Keratinocyte (primary cell): ENCODE data around the gene LATS2. TPM values are rescaled to one million over a fixed set of nuclear protein-coding genes. Genes with fewer than 3 reads are reported as not detected.

Experiments
- DNase-seq: peaks from one replicate; pipeline ENCODE4 v3.0.0-alpha.2; 2011; ENCODE audit warnings: low read depth, missing footprints, low spot score
- FAIRE-seq: peaks from 2 replicates; lab custom pipeline; 2011; peaks lifted over from hg19 to GRCh38; lab: Jason Lieb, UNC
- H2AFZ ChIP-seq: 2 replicates; pipeline ENCODE4 v1.6.0; 2012; ENCODE audit warnings: low read length, control low read depth, inconsistent platforms; ENCODE audit not compliant: control insufficient read depth
- H3K27ac ChIP-seq: 2 replicates; pipeline ENCODE4 v1.5.1; 2011; ENCODE audit warnings: low read length; ENCODE audit not compliant: control insufficient read depth, insufficient read depth
- H3K27me3 ChIP-seq: 3 replicates; pipeline ENCODE4 v1.6.0; 2011; ENCODE audit warnings: low read length; ENCODE audit not compliant: control insufficient read depth, insufficient read depth; ENCODE audit errors: extremely low read depth
- H3K36me3 ChIP-seq, 2 experiments: 2 replicates in 1 of 2; 3 replicates in 1 of 2; pipeline ENCODE4 v1.5.1; 2011; ENCODE audit warnings: low read length in 2 of 2, mild to moderate bottlenecking in 1 of 2; ENCODE audit not compliant: control insufficient read depth in 2 of 2, insufficient read depth in 2 of 2; ENCODE audit errors: extremely low read depth in 1 of 2
- H3K4me1 ChIP-seq: 3 replicates; pipeline ENCODE4 v1.5.1; 2011; ENCODE audit warnings: low read length; ENCODE audit not compliant: control insufficient read depth, insufficient read depth; ENCODE audit errors: extremely low read depth
- H3K4me2 ChIP-seq: 3 replicates; pipeline ENCODE4 v1.6.0; 2011; ENCODE audit warnings: low read depth, low read length; ENCODE audit not compliant: control insufficient read depth, insufficient read depth; ENCODE audit errors: extremely low read depth
- H3K4me3 ChIP-seq, 3 experiments: fragments of 200-600 bp in 1 of 3; sonication (generic) in 1 of 3; 2 replicates in 2 of 3; 3 replicates in 1 of 3; pipeline ENCODE4 v1.5.1; 2011 to 2016; ENCODE audit warnings: low read length in 3 of 3, mild to moderate bottlenecking in 3 of 3, control low read depth in 2 of 3, inconsistent platforms in 1 of 3, low read depth in 1 of 3, mixed read lengths in 1 of 3, mixed run types in 1 of 3, moderate library complexity in 1 of 3; ENCODE audit not compliant: control insufficient read depth in 2 of 3, insufficient read depth in 2 of 3; ENCODE audit errors: extremely low read depth in 1 of 3
- H3K79me2 ChIP-seq: 2 replicates; pipeline ENCODE4 v1.6.0; 2012; ENCODE audit warnings: low read length; ENCODE audit not compliant: control insufficient read depth, insufficient read depth
- H3K9ac ChIP-seq: 3 replicates; pipeline ENCODE4 v1.6.0; 2011; ENCODE audit warnings: low read length; ENCODE audit not compliant: control insufficient read depth, insufficient read depth; ENCODE audit errors: extremely low read depth
- H3K9me1 ChIP-seq: 3 replicates; pipeline ENCODE4 v1.6.0; 2011; ENCODE audit warnings: low read length; ENCODE audit not compliant: control insufficient read depth, insufficient read depth; ENCODE audit errors: extremely low read depth
- H3K9me3 ChIP-seq: 2 replicates; pipeline ENCODE4 v1.5.1; 2012; ENCODE audit warnings: low read depth, low read length; ENCODE audit not compliant: control insufficient read depth
- H4K20me1 ChIP-seq: 3 replicates; pipeline ENCODE4 v1.6.0; 2011; ENCODE audit warnings: low read length; ENCODE audit not compliant: control insufficient read depth, insufficient read depth; ENCODE audit errors: extremely low read depth
- EZH2 ChIP-seq: IDR thresholded peaks from one replicate; pipeline ENCODE4 v1.6.1; 2012; ENCODE audit warnings: inconsistent platforms, mild to moderate bottlenecking, low read length, moderate library complexity
- dilution Hi-C: fragments of 300-500 bp; cut with MboI; formaldehyde crosslinking; loops from one replicate; pipeline ENCODE4 v1.7.0; 2020; ENCODE audit warnings: low sequenced_read_pairs; ENCODE audit not compliant: extremely low pct_ligation_motif_present
- polyA plus RNA-seq, 5 experiments: library from polyadenylated mRNA; depleted of rRNA in 3 of 5; stranded (reverse) in 3 of 5; stranded (forward) in 1 of 5; unstranded in 1 of 5; fragments of >200 nt; gene quantifications; 1 replicate in 1 of 5; 2 replicates in 3 of 5; 3 replicates in 1 of 5; pipeline versions ENCODE4 v1.2.1 to v1.2.3, GENCODE V29; 2011 to 2012; ENCODE audit warnings: missing spikeins in 2 of 5, low read depth in 1 of 5, low replicate concordance in 1 of 5
- TF ChIP-seq, protein P1 (sequence below), 3 experiments: IDR thresholded peaks in 1 of 3; conservative IDR thresholded peaks in 1 of 3; optimal IDR thresholded peaks in 1 of 3; 2 replicates in 2 of 3; 3 replicates in 1 of 3; pipeline versions ENCODE3 to v1.5.1; 2011; ENCODE audit warnings: low read length in 3 of 3, mild to moderate bottlenecking in 3 of 3, moderate library complexity in 2 of 3, control low read depth in 1 of 3, inconsistent platforms in 1 of 3; ENCODE audit not compliant: insufficient read depth in 2 of 3; ENCODE audit errors: extremely low read depth in 1 of 3

LATS2 gene
- polyA plus RNA-seq, 1 donor (not counting 4 experiments of a cell fraction or from before 2014, with no cell fraction given) = 6.7 TPM

DNA sequence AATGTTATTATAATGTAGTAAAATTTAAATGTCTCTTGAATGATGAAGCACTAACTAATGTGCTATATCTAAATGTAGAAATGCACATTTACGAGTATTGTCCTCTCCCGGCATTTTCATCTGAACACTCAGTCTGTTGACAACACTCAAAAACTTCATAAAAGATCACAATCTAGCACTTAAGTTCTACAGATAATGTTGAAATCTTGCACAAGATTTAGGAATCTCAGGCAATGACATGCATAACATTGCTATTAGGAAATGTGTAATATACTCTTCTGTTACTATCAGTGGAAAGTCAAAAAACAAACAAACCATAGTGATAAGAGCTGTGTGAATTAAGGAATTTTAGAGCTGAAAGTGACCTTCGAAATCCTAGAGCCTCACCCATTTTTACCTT, 121.3 kb downstream of the LATS2 start:
- FAIRE-seq = no peak
- H3K27me3 ChIP-seq = no peaks in the 10 kb centered on the region
- H3K4me1 ChIP-seq = peaks cover 18% of the 10 kb centered on the region
- no peak overlapping the region for H3K4me3 ChIP-seq
- no peak for TF ChIP-seq EZH2
- TF ChIP-seq, protein P1, sequence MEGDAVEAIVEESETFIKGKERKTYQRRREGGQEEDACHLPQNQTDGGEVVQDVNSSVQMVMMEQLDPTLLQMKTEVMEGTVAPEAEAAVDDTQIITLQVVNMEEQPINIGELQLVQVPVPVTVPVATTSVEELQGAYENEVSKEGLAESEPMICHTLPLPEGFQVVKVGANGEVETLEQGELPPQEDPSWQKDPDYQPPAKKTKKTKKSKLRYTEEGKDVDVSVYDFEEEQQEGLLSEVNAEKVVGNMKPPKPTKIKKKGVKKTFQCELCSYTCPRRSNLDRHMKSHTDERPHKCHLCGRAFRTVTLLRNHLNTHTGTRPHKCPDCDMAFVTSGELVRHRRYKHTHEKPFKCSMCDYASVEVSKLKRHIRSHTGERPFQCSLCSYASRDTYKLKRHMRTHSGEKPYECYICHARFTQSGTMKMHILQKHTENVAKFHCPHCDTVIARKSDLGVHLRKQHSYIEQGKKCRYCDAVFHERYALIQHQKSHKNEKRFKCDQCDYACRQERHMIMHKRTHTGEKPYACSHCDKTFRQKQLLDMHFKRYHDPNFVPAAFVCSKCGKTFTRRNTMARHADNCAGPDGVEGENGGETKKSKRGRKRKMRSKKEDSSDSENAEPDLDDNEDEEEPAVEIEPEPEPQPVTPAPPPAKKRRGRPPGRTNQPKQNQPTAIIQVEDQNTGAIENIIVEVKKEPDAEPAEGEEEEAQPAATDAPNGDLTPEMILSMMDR (optimal IDR thresholded peaks at IDR 0.05 in 1 of 3, IDR thresholded peaks at IDR 0.05 in 1 of 3, conservative IDR thresholded peaks at IDR 0.05 in 1 of 3; ENCODE audit: extremely low read depth in 1 of 3, insufficient read depth in 2 of 3, low read length in 3 of 3) = no peak
- H4K20me1 ChIP-seq = no peaks in the 10 kb centered on the region
- H3K79me2 ChIP-seq = no peaks in the 10 kb centered on the region
- H2AFZ ChIP-seq = peak overlapping the region; percentile 84
- dilution Hi-C loops = no loop called here
- no peak overlapping the region for H3K27ac ChIP-seq
- DNase-seq = no peak
- H3K9me3 ChIP-seq = no peaks in the 10 kb centered on the region
- no peak overlapping the region for H3K9ac ChIP-seq
- H3K9me1 ChIP-seq = no peaks in the 10 kb centered on the region
- H3K36me3 ChIP-seq = no peaks in the 10 kb centered on the region
- H3K4me2 ChIP-seq = peak overlapping the region; percentile 69

GRCh38 chr13:20939662-20940061, 121.7 kb downstream of the LATS2 start:
- FAIRE-seq (peak; percentile 48), DNase-seq (no peak)
- TF ChIP-seq, protein P1 (optimal IDR thresholded peaks at IDR 0.05 in 1 of 3, IDR thresholded peaks at IDR 0.05 in 1 of 3, conservative IDR thresholded peaks at IDR 0.05 in 1 of 3; ENCODE audit: extremely low read depth in 1 of 3, insufficient read depth in 2 of 3, low read length in 3 of 3) = no peak
- TF ChIP-seq EZH2 = no peak
- no peak overlapping the region for H3K27ac ChIP-seq
- no peaks in the 10 kb centered on the region for H3K36me3 ChIP-seq
- H3K79me2 ChIP-seq = no peaks in the 10 kb centered on the region
- H3K27me3 ChIP-seq = no peaks in the 10 kb centered on the region
- H3K9me1 ChIP-seq = no peaks in the 10 kb centered on the region
- peaks cover 18% of the 10 kb centered on the region for H3K4me1 ChIP-seq
- H3K4me2 ChIP-seq = peak overlapping the region; percentile 69
- H4K20me1 ChIP-seq = no peaks in the 10 kb centered on the region
- H2AFZ ChIP-seq = peak overlapping the region; percentile 84
- dilution Hi-C loops = no loop called here
- H3K9ac ChIP-seq = no peak overlapping the region
- no peaks in the 10 kb centered on the region for H3K9me3 ChIP-seq
- H3K4me3 ChIP-seq = no peak overlapping the region
